ENCODE measurements around the gene PLN.

DNA sequence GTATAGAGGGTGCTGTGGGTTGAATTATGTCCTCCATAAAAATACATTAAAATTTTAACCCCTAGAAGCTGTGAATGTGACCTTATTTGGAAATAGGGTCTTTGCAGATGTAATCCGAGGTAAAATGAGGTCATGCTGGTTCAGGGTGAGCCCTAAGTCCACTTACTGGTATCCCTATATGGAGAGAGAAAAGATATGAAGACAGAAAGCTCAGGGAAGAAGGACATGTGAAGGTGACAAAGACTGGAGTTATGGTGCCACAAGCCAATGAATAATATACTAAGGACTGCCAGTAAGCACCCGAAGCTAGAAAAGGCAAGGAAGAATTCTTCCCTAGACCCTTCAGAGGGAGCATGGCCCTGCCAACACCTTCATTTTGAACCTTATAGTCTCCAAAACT lies 50.2 kb downstream of the PLN start:
- no peak for TF ChIP-seq ETV1 (tag; conservative IDR thresholded peaks at IDR 0.05; ENCODE audit: low read depth)
- no peak for TF ChIP-seq NR2C1 (IDR thresholded peaks at IDR 0.05)
- no peak for TF ChIP-seq NR2C1 (tag; IDR thresholded peaks at IDR 0.05)
- no peak for TF ChIP-seq ELF4 (CRISPR knock-in tag; IDR thresholded peaks at IDR 0.05)
- no peak for TF ChIP-seq DIDO1 (tag; IDR thresholded peaks at IDR 0.05; ENCODE audit: low read depth)
- TF ChIP-seq, protein P1, sequence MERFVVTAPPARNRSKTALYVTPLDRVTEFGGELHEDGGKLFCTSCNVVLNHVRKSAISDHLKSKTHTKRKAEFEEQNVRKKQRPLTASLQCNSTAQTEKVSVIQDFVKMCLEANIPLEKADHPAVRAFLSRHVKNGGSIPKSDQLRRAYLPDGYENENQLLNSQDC (CRISPR knock-in tag; IDR thresholded peaks at IDR 0.05) = no peak
- TF ChIP-seq TCF7 (IDR thresholded peaks at IDR 0.05; ENCODE audit: borderline replicate concordance) = no peak
- no peak for TF ChIP-seq BRD4 (IDR thresholded peaks at IDR 0.05)
- TF ChIP-seq YY1 (IDR thresholded peaks at IDR 0.05; ENCODE audit: borderline replicate concordance in 1 of 3, control insufficient read depth in 1 of 3, extremely low read depth in 1 of 3, insufficient read depth in 3 of 3, insufficient read length in 1 of 3, insufficient replicate concordance in 2 of 3, low read depth in 1 of 3, low read length in 2 of 3) = no peak
